ENCODE measurements around the gene RASSF1.

- TF ChIP-seq CTCF (IDR thresholded peaks at IDR 0.05; ENCODE audit: borderline replicate concordance, extremely low read depth, low read length, poor library complexity, severe bottlenecking) (no peak), EZH2 (IDR thresholded peaks at IDR 0.05; ENCODE audit: borderline replicate concordance, low read depth, low read length, severe bottlenecking) (no peak)
Measured at GRCh38 chr3:50316657-50317242, 23.9 kb downstream of the RASSF1 start.

Measured in DND-41 (cell line).